Peyer's patch (tissue), 4 donors: Measurements from ENCODE around the gene PPP2R2C.

ENCODE experiments used
- CTCF ChIP-seq, 6 experiments: fragments of 450-650 bp in 4 of 6; fragments of 200-600 bp in 2 of 6; sonication (generic) in 1 of 6; IDR thresholded peaks; one replicate each; pipeline ENCODE4 v1.5.1; 2017 to 2019; ENCODE audit warnings: antibody characterized with exemption in 6 of 6, mild to moderate bottlenecking in 3 of 6, moderate library complexity in 1 of 6
- POLR2A ChIP-seq, 2 donors: fragments of 450-650 bp; IDR thresholded peaks; one replicate each; pipeline ENCODE4 v1.5.1; 2017; ENCODE audit warnings: antibody characterized with exemption in 2 of 2, mild to moderate bottlenecking in 2 of 2, moderate library complexity in 2 of 2

GRCh38 chr4:6517171-6517570 lies 44.8 kb upstream of the PPP2R2C start:
- TF ChIP-seq CTCF (IDR thresholded peaks at IDR 0.05) (no peak), POLR2A (IDR thresholded peaks at IDR 0.05) (no peak)
